Amniotic epithelial cell (primary cell): ENCODE results near the gene RETREG1.
"Not testable (repeated sequence)": the region's sequence is repeated elsewhere in the genome, so short reads cannot be mapped to it uniquely, and the experiment has no call there.

ENCODE experiments used
- DNase-seq: peaks from one replicate; pipeline ENCODE4 v3.0.0-alpha.2; 2010; ENCODE audit warnings: low read depth

Gene RETREG1, protein sequence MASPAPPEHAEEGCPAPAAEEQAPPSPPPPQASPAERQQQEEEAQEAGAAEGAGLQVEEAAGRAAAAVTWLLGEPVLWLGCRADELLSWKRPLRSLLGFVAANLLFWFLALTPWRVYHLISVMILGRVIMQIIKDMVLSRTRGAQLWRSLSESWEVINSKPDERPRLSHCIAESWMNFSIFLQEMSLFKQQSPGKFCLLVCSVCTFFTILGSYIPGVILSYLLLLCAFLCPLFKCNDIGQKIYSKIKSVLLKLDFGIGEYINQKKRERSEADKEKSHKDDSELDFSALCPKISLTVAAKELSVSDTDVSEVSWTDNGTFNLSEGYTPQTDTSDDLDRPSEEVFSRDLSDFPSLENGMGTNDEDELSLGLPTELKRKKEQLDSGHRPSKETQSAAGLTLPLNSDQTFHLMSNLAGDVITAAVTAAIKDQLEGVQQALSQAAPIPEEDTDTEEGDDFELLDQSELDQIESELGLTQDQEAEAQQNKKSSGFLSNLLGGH

GRCh38 chr5:16616536-16617273 lies at the start of gene RETREG1:
RETREG1 (minus strand) TSS chr5:16616997; CDS start chr5:16616971, 26 bp downstream.
- no peak for DNase-seq

DNA sequence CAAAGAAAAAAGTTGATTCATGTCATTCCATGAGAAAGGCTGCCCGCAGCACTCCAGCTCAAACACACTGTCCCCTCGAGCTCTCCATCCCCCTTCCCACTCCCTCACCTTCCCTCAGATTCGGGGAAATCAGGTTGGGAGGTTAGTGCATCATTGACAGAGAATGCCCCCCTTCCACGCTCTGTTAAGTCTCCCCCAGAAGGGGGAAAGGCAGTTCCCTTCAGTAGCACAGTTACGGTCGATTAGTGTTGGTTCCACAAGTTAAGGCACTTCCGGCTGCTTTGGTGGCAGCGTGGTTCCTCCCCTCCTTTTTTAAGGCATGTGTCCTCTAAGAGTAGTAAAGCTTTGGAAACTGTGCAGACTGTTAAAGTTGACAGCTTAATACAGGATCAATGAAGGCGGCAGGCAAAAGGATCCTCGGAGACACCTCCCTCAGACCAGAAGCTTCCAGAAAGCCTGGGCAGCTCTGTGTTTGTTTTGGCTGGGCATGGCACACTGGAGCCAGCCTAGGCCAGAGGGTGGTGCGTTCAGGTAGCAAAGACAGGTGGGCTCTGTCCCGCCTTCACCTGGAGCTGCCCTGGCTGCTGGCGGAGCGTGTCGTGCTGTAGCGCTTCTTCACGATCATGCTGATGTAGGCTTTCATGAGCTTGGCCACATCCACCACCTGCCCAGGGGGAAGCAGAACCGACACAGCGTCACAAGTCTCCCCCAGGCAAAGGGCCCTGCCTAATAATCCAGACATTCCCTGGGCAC lies 49.5 kb upstream of the RETREG1 start:
- no peak for DNase-seq

GRCh38 chr5:16665601-16666000 lies 48.8 kb upstream of the RETREG1 start:
- DNase-seq = no peak

GRCh38 chr5:16664368-16664767 lies 47.6 kb upstream of the RETREG1 start:
- DNase-seq = no peak

GRCh38 chr5:16663840-16664239 lies 47.0 kb upstream of the RETREG1 start:
- DNase-seq = peak; percentile 64

DNA sequence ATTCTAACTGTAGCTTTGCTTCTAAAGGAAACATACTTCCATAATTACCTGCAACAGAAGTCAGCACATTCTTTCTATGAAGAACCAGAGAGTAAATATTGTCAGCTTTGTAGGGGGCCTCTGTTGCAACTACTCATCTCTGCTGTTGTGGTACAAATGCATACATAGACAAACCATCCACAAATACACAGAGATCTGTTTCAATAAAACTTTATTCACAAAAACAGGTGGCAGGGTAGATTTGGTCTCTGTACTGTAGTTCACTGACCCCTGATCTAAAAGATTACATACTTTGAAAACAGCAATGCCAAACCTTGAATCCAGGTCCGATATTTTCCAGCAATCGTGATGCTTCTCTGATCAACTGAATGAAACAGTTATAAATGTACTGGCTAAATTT lies 44.9 kb upstream of the RETREG1 start:
- no peak for DNase-seq

DNA sequence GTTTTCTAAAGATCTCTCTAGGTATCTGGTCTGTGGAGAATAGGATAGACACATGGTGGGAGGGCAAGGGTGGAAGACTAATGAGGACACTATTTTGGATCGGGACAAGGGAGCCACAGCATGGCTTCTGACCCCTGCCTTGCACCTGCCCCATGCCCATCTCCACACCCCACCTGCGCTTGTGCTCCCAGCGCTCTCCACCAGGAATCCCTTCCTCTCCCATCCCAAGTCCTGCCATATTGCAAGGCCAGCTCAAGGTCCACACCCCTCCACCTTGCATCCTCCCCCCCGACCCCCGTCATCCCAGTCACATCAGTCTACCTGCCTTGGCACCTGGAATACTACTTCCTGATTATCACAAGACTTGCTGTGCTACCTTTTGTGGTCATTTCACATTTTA lies 44.2 kb upstream of the RETREG1 start:
- DNase-seq = no peak

DNA sequence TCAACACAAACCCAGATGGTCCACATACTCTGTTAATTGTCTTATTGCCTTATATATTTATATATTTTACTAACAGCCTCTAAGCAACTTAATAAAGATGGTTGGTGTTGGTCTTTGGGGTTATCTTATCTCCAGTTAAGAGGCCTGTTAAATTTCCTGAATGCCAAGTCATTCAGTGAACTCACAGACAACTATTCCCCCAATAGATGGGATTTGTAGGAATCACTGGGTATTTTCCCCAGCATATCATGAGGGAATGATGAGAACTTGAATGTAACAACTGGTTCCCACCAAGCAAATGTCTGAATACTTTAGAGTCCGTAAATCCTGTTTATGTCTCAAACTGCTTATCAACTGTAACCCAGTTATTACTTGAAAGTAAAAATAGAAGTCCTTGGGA lies 42.7 kb upstream of the RETREG1 start:
- peak; percentile 71 for DNase-seq

GRCh38 chr5:16656561-16657191 lies 39.9 kb upstream of the RETREG1 start:
- DNase-seq = peak; percentile 57

DNA sequence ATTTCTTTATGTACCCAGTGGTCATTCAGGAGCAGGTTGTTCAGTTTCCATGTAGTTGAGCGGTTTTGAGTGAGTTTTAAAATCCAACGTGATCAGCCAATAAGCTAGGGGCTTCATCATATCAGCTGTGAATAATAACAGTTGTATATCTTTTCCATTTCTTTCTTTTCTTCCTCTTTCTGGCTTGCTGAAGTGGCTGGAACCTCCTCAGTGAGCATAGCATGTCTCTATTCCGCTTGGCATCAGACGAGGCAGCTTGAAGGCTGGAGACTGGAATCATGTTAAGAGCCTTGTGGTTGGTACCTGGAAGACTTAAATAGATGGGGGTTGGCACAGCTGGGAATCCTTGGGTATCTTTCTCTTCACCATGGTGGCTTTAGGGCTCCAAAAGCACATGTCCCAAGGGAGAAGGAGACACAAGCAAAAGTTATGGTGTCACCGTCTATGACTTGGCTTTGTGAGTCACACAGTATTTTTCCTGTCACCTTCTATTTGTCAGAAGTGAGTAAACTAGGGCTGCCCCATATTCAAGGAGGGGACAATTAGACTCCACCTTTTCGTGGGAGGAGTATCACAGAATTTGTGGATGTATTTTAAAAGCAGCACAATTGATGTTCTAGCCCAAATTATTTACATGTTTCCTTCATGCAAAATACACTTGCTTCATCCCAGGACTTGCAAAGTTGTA lies 38.0 kb upstream of the RETREG1 start:
- DNase-seq = no peak

DNA sequence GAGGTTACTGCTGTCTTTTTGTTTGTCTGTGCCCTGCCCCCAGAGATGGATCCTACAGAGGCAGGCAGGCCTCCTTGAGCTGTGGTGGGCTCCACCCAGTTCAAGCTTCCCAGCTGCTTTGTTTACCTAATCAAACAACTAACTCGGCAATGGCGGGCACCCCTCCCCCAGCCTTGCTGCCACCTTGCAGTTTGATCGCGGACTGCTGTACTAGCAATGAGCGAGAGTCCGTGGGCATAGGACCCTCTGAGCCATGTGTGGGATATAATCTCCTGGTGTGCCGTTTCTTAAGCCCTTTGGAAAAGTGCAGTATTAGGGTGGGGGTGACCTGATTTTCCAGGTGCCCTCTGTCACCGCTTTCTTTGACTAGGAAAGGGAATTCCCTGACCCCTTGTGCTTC lies 31.9 kb upstream of the RETREG1 start:
- not testable (repeated sequence) for DNase-seq

DNA sequence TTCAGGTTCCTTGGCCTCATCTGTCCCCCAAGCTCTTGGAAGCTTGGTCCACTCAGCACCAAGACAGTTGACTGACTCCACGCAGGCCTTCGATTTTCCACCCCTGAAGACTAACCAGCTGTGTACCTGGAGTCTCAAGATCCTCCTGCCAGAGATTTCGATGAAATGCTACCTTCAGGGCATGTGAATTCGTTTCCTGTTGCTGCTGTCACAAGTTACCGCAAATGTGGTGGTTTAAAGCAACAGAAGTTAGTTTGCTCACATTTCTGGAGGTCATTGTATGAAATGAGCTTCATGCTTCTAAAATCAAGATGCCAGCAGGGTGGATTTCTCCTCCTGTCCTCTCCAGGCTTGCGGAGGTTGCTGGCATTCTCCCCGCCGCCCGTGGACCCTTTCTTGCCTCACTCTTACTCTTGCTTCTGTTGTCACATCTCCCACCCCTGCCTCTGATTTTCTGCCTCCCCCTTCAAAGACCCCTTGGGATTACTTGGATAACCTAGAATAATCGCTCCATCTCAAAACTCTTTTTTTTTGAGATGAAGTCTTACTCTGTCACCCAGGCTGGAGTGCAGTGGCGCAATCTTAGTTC lies 27.6 kb upstream of the RETREG1 start:
- no peak for DNase-seq

GRCh38 chr5:16642867-16643266 lies 26.1 kb upstream of the RETREG1 start:
- DNase-seq = no peak

DNA sequence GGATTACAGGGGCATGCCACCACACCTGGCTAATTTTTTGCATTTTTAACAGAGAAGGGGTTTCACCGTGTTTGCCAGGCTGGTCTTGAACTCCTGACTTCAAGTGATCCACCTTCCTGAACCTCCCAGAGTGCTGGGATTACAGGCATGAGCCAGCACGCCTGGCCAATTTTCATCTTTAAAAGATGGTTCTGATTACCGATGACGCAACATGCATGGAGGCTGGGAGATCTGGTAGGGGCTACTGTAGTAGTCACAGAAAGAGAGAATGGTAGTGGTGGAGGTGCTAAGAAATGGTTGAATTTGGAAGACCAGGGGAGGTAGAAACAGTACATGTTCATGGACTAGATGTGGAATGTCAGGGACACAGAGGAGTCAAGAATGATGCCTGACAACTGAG lies 22.4 kb upstream of the RETREG1 start:
- no peak for DNase-seq

DNA sequence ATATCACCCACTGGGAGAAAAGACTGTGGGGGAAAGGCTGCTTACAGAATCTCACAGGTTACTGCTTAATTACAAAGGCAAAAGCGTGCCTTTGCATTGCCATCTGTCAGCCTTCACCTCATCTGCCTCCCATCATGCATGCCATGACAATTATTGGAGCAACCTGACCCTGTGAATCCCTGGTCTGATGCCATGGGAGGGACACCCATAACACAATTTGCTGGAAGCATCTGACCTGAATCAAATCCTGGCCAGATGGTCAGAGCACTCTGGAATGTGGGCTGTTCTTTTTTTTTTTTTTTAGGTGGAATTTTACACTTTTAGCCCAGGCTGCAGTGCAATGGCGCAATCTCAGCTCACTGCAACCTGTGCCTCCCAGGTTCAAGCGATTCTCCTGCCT lies 11.6 kb upstream of the RETREG1 start:
- DNase-seq = no peak

- DNase-seq = peak; percentile 51
Observed at GRCh38 chr5:16626696-16627264, 10.0 kb upstream of the RETREG1 start.

DNA sequence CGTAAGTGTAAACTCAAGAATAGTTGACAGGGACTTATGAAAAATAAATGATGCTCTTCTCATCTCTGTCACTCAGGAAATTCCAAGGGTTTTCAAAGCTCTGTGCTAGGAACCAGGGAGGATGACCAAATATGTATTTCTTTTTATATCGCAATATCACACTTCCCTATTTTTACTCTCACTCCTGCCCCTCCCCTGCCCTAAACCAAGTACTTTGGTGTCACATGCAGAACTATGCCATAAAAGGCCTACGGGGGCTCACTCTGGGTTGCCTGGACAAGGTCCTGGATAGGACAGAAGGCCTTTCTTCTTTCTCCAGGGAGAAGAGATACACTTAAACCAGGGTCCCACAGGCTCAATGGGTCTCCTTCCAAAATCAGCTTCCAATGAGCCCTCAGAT lies 8.3 kb upstream of the RETREG1 start:
- no peak for DNase-seq

DNA sequence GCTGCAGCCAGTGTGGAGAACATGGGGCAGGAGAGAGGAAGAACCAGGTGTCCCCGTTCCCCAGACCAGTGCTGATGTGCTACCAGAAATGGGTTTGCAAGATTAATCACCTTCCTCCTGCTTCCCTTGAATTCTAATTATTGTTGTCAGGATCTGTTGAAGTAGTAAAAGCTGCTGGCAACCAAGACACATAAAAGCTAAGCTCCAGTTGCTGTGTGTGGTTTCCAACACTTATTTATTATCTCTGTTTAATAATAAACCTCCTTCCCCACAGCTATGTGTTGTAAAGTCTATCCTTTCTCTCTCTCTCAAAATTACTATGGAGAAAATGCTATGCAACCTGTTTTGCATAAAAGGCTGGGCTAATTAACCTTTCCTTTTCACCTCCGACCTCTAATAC lies 2.3 kb upstream of the RETREG1 start:
- DNase-seq = no peak

- no peak for DNase-seq
Observed at GRCh38 chr5:16618138-16618897, 1.5 kb upstream of the RETREG1 start.
